Measurements from ENCODE around the gene EDIL3. TPM values are rescaled to one million over a fixed set of nuclear protein-coding genes. Genes with fewer than 3 reads are reported as not detected.

The EDIL3 gene
- total and polyA plus RNA-seq, 2 donors (not counting 1 experiment from before 2014, with no cell fraction given): not detected

GRCh38 chr5:84253946-84254345, 130.7 kb downstream of the EDIL3 start:
- ChIA-PET POLR2A (no interaction called here), CTCF (no interaction called here)
- no peaks in the 10 kb centered on the region for H3K9me3 ChIP-seq (ENCODE audit: control extremely low read depth in 1 of 3, control insufficient read depth in 2 of 3, insufficient read depth in 1 of 3, low read length in 2 of 3)
- no peaks in the 10 kb centered on the region for H4K20me1 ChIP-seq (ENCODE audit: control insufficient read depth, insufficient read depth, low read length, poor library complexity, severe bottlenecking)
- H3K27ac Mint-ChIP-seq: no peak overlapping the region
- H2AFZ ChIP-seq (ENCODE audit: insufficient read depth, low read depth, low read length, poor library complexity, severe bottlenecking): no peak overlapping the region
- no peak overlapping the region for H3K4me3 ChIP-seq (ENCODE audit: control extremely low read depth in 1 of 5, extremely low read depth in 1 of 5, insufficient read depth in 1 of 5, low read depth in 2 of 5, low read length in 4 of 5)
- TF ChIP-seq EZH2 (IDR thresholded peaks at IDR 0.05; ENCODE audit: borderline replicate concordance, insufficient read depth, low read depth, low read length, poor library complexity, severe bottlenecking): no peak
- TF ChIP-seq, protein P1, sequence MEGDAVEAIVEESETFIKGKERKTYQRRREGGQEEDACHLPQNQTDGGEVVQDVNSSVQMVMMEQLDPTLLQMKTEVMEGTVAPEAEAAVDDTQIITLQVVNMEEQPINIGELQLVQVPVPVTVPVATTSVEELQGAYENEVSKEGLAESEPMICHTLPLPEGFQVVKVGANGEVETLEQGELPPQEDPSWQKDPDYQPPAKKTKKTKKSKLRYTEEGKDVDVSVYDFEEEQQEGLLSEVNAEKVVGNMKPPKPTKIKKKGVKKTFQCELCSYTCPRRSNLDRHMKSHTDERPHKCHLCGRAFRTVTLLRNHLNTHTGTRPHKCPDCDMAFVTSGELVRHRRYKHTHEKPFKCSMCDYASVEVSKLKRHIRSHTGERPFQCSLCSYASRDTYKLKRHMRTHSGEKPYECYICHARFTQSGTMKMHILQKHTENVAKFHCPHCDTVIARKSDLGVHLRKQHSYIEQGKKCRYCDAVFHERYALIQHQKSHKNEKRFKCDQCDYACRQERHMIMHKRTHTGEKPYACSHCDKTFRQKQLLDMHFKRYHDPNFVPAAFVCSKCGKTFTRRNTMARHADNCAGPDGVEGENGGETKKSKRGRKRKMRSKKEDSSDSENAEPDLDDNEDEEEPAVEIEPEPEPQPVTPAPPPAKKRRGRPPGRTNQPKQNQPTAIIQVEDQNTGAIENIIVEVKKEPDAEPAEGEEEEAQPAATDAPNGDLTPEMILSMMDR (IDR thresholded peaks at IDR 0.05): no peak
- ATAC-seq (ENCODE audit: low read depth) (no peak), DNase-seq (no peak)
- WGBS (ENCODE audit: insufficient coverage): no CpG with 5 or more reads among the region's 1 CpG
- H3K9ac ChIP-seq (ENCODE audit: low read length): no peak overlapping the region
- H3K4me1 ChIP-seq (ENCODE audit: control insufficient read depth in 2 of 2, insufficient read depth in 2 of 2, low read length in 2 of 2): no peaks in the 10 kb centered on the region
- no peak overlapping the region for H3K27ac ChIP-seq (ENCODE audit: low read length in 2 of 2)
- H3K4me3 Mint-ChIP-seq: no peak overlapping the region
- no peaks in the 10 kb centered on the region for H3K27me3 ChIP-seq (replicated peaks in 1 of 4; ENCODE audit: control extremely low read depth in 1 of 4, control insufficient read depth in 3 of 4, insufficient read depth in 4 of 4, low read length in 3 of 4)
- intact Hi-C loops (cut with micrococcal nuclease): no loop called here
- H3K36me3 ChIP-seq (replicated peaks in 1 of 2; ENCODE audit: control extremely low read depth in 1 of 2, control insufficient read depth in 1 of 2, extremely low read depth in 1 of 2, insufficient read depth in 2 of 2, low read length in 1 of 2): no peaks in the 10 kb centered on the region
- no peaks in the 10 kb centered on the region for H3K27me3 Mint-ChIP-seq
- H3K4me2 ChIP-seq (replicated peaks; ENCODE audit: low read depth, low read length, poor library complexity, severe bottlenecking): no peak overlapping the region
- H3K9me3 Mint-ChIP-seq (ENCODE audit: insufficient read depth): no peaks in the 10 kb centered on the region
- H3K4me1 Mint-ChIP-seq: no peaks in the 10 kb centered on the region
- no peaks in the 10 kb centered on the region for H3K79me2 ChIP-seq (ENCODE audit: control insufficient read depth, insufficient read depth, low read length)

DNA sequence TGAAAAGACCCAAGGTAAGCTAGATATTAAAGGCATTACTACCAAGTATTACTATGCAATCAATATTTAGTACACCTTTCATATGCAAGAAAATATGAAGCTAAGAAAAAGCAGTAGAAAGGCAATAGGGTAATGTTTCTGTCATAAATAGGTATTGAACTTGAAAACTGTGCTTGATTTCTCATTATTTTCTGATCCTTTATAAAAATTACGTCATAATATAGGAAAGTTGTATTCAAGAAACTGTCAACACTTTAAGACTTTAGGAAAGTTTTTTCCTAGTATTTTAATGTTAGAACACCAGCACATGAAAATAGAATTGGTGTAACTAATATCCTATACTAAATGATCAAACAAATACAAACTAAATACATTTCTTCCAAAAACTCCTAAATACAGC, 133.2 kb downstream of the EDIL3 start:
- H3K27me3 ChIP-seq (replicated peaks in 1 of 4; ENCODE audit: control extremely low read depth in 1 of 4, control insufficient read depth in 3 of 4, insufficient read depth in 4 of 4, low read length in 3 of 4): no peaks in the 10 kb centered on the region
- DNase-seq: no peak
- no peak overlapping the region for H3K4me3 Mint-ChIP-seq
- H3K27ac Mint-ChIP-seq: no peak overlapping the region
- POLR2A ChIA-PET: no interaction called here
- intact Hi-C loops (cut with micrococcal nuclease): no loop called here
- CTCF ChIA-PET: no interaction called here
- H3K4me2 ChIP-seq (replicated peaks; ENCODE audit: low read depth, low read length, poor library complexity, severe bottlenecking): no peak overlapping the region
- no peak overlapping the region for H2AFZ ChIP-seq (ENCODE audit: insufficient read depth, low read depth, low read length, poor library complexity, severe bottlenecking)
- no peak for TF ChIP-seq EZH2 (IDR thresholded peaks at IDR 0.05; ENCODE audit: borderline replicate concordance, insufficient read depth, low read depth, low read length, poor library complexity, severe bottlenecking)
- TF ChIP-seq, protein P1 (IDR thresholded peaks at IDR 0.05): no peak
- H3K9ac ChIP-seq (ENCODE audit: low read length): no peak overlapping the region
- H4K20me1 ChIP-seq (ENCODE audit: control insufficient read depth, insufficient read depth, low read length, poor library complexity, severe bottlenecking): no peaks in the 10 kb centered on the region
- no peak overlapping the region for H3K27ac ChIP-seq (ENCODE audit: low read length in 2 of 2)
- no peaks in the 10 kb centered on the region for H3K79me2 ChIP-seq (ENCODE audit: control insufficient read depth, insufficient read depth, low read length)
- H3K4me3 ChIP-seq (ENCODE audit: control extremely low read depth in 1 of 5, extremely low read depth in 1 of 5, insufficient read depth in 1 of 5, low read depth in 2 of 5, low read length in 4 of 5): no peak overlapping the region
- ATAC-seq (ENCODE audit: low read depth): no peak
- no peaks in the 10 kb centered on the region for H3K36me3 ChIP-seq (replicated peaks in 1 of 2; ENCODE audit: control extremely low read depth in 1 of 2, control insufficient read depth in 1 of 2, extremely low read depth in 1 of 2, insufficient read depth in 2 of 2, low read length in 1 of 2)
- WGBS (ENCODE audit: insufficient coverage): no CpG with 5 or more reads among the region's 1 CpG
- H3K27me3 Mint-ChIP-seq: no peaks in the 10 kb centered on the region
- no peaks in the 10 kb centered on the region for H3K9me3 ChIP-seq (ENCODE audit: control extremely low read depth in 1 of 3, control insufficient read depth in 2 of 3, insufficient read depth in 1 of 3, low read length in 2 of 3)
- H3K9me3 Mint-ChIP-seq (ENCODE audit: insufficient read depth): no peaks in the 10 kb centered on the region
- H3K4me1 ChIP-seq (ENCODE audit: control insufficient read depth in 2 of 2, insufficient read depth in 2 of 2, low read length in 2 of 2): no peaks in the 10 kb centered on the region
- no peaks in the 10 kb centered on the region for H3K4me1 Mint-ChIP-seq

Data from B cell (primary cell).